Measurements from ENCODE around the gene TNFRSF9. TPM values are rescaled to one million over a fixed set of nuclear protein-coding genes. Genes with fewer than 3 reads are reported as not detected.

Gene TNFRSF9
- total RNA-seq, 1 donor from 2014 or later = 2.0 TPM

- H3K36me3 Mint-ChIP-seq = no peaks in the 10 kb centered on the region
- H3K27ac Mint-ChIP-seq = no peak overlapping the region
- no peaks in the 10 kb centered on the region for H3K9me3 Mint-ChIP-seq
- peaks cover 4% of the 10 kb centered on the region for H3K4me1 Mint-ChIP-seq
- H3K27me3 Mint-ChIP-seq (ENCODE audit: low read depth) = peaks cover 17% of the 10 kb centered on the region
- no peak for TF ChIP-seq CTCF (IDR thresholded peaks at IDR 0.05; ENCODE audit: unreplicated experiment)
- H3K4me3 Mint-ChIP-seq = no peak overlapping the region
- DNase-seq (ENCODE audit: low spot score in 2 of 2, unreplicated experiment in 2 of 2) = no peak
These were observed 28.5 kb downstream of the TNFRSF9 start for GRCh38 chr1:7912145-7912544.

GRCh38 chr1:7905262-7905661 lies 35.4 kb downstream of the TNFRSF9 start:
- no peak for DNase-seq (ENCODE audit: low spot score in 2 of 2, unreplicated experiment in 2 of 2)
- no peak overlapping the region for H3K27ac Mint-ChIP-seq
- TF ChIP-seq CTCF (IDR thresholded peaks at IDR 0.05; ENCODE audit: unreplicated experiment) = no peak
- no peaks in the 10 kb centered on the region for H3K9me3 Mint-ChIP-seq
- no peaks in the 10 kb centered on the region for H3K27me3 Mint-ChIP-seq (ENCODE audit: low read depth)
- H3K4me3 Mint-ChIP-seq = no peak overlapping the region
- H3K36me3 Mint-ChIP-seq = no peaks in the 10 kb centered on the region
- no peaks in the 10 kb centered on the region for H3K4me1 Mint-ChIP-seq

GRCh38 chr1:7902478-7903085 lies 38.1 kb downstream of the TNFRSF9 start:
- H3K4me3 Mint-ChIP-seq = peak overlapping the region; percentile 17
- H3K27me3 Mint-ChIP-seq (ENCODE audit: low read depth) = no peaks in the 10 kb centered on the region
- TF ChIP-seq CTCF (IDR thresholded peaks at IDR 0.05; ENCODE audit: unreplicated experiment) = peak; percentile 42
- H3K27ac Mint-ChIP-seq = no peak overlapping the region
- DNase-seq (ENCODE audit: low spot score in 2 of 2, unreplicated experiment in 2 of 2) = peak in 1 of 2 experiments; percentile 59
- no peaks in the 10 kb centered on the region for H3K4me1 Mint-ChIP-seq
- no peaks in the 10 kb centered on the region for H3K36me3 Mint-ChIP-seq
- H3K9me3 Mint-ChIP-seq = no peaks in the 10 kb centered on the region

- Mint-ChIP-seq H3K4me3 (no peak overlapping the region), H3K9me3 (no peaks in the 10 kb centered on the region), H3K27me3 (ENCODE audit: low read depth) (no peaks in the 10 kb centered on the region), H3K27ac (no peak overlapping the region), H3K4me1 (no peaks in the 10 kb centered on the region), H3K36me3 (no peaks in the 10 kb centered on the region)
- no peak for DNase-seq (ENCODE audit: low spot score in 2 of 2, unreplicated experiment in 2 of 2)
- TF ChIP-seq CTCF (IDR thresholded peaks at IDR 0.05; ENCODE audit: unreplicated experiment) = no peak
These were observed 40.9 kb downstream of the TNFRSF9 start for GRCh38 chr1:7899741-7900140.

- Mint-ChIP-seq H3K4me1 (no peaks in the 10 kb centered on the region), H3K27me3 (ENCODE audit: low read depth) (no peaks in the 10 kb centered on the region), H3K9me3 (no peaks in the 10 kb centered on the region), H3K36me3 (no peaks in the 10 kb centered on the region), H3K27ac (no peak overlapping the region), H3K4me3 (no peak overlapping the region)
- no peak for DNase-seq (ENCODE audit: low spot score in 2 of 2, unreplicated experiment in 2 of 2)
- no peak for TF ChIP-seq CTCF (IDR thresholded peaks at IDR 0.05; ENCODE audit: unreplicated experiment)
These were observed 41.7 kb downstream of the TNFRSF9 start for GRCh38 chr1:7898962-7899361.

- no peak for TF ChIP-seq CTCF (IDR thresholded peaks at IDR 0.05; ENCODE audit: unreplicated experiment)
- no peaks in the 10 kb centered on the region for H3K4me1 Mint-ChIP-seq
- DNase-seq (ENCODE audit: low spot score in 2 of 2, unreplicated experiment in 2 of 2) = no peak
- no peaks in the 10 kb centered on the region for H3K27me3 Mint-ChIP-seq (ENCODE audit: low read depth)
- no peaks in the 10 kb centered on the region for H3K36me3 Mint-ChIP-seq
- no peak overlapping the region for H3K4me3 Mint-ChIP-seq
- no peaks in the 10 kb centered on the region for H3K9me3 Mint-ChIP-seq
- H3K27ac Mint-ChIP-seq = no peak overlapping the region
These were observed 43.6 kb downstream of the TNFRSF9 start for GRCh38 chr1:7896994-7897393.

Data from mesothelial cell of epicardium (in vitro differentiated cells).